ENCODE results near the gene PNP.

The PNP gene

GRCh38 chr14:20469242-20469889, at the start of gene PNP:
PNP (plus strand) TSS chr14:20469406; CDS start chr14:20469525, 119 bp downstream.
- TF ChIP-seq CTCF (IDR thresholded peaks at IDR 0.05): no peak

GRCh38 chr14:20419419-20419818, 49.8 kb upstream of the PNP start:
- no peak for TF ChIP-seq CTCF (IDR thresholded peaks at IDR 0.05)

- TF ChIP-seq CTCF (IDR thresholded peaks at IDR 0.05): no peak
These were observed 47.9 kb upstream of the PNP start for GRCh38 chr14:20421267-20421666.

DNA sequence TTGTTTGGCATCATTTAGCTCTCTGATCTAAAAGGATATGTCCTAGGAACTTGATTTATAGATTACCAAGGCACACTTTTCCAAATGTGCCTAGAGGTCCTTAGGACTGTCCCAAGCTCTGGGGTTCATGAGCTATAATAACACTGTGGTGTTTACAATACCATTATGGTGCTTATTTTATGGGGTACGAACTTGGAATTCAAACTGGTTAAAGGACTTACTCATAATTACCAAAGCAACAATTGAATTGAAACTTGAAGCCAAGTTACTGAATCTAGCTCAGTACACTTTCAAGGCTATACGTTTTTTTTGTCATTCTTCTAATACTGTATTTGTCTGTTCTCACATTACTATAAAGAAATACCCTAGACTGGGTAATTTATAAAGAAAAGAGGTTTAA, 46.3 kb upstream of the PNP start:
- TF ChIP-seq CTCF (IDR thresholded peaks at IDR 0.05): no peak

DNA sequence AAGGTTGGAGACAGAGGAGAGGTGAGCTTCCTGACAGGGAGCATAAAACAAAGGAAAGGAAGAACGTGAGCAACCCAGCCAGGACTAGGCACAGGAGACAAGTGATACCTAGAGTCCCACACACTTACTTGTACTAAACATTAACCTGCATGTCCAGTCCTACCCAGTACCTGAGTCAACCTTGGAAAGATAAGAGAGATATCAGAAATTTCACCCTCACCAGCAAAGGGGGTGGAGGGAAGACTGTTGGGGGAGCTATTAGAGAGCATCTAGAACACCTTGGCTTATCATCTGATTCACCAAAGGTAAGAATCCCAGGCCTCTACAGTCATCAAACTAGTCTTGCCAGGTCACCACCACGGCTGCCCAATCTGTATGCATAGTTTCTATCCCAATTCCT, 44.4 kb upstream of the PNP start:
- no peak for TF ChIP-seq CTCF (IDR thresholded peaks at IDR 0.05)

GRCh38 chr14:20427231-20428009, 41.8 kb upstream of the PNP start:
- no peak for TF ChIP-seq CTCF (IDR thresholded peaks at IDR 0.05)

- TF ChIP-seq CTCF (IDR thresholded peaks at IDR 0.05): no peak
These were observed 41.2 kb upstream of the PNP start for GRCh38 chr14:20428010-20428365.
